ENCODE data around the gene VSTM2L.

The VSTM2L gene

DNA sequence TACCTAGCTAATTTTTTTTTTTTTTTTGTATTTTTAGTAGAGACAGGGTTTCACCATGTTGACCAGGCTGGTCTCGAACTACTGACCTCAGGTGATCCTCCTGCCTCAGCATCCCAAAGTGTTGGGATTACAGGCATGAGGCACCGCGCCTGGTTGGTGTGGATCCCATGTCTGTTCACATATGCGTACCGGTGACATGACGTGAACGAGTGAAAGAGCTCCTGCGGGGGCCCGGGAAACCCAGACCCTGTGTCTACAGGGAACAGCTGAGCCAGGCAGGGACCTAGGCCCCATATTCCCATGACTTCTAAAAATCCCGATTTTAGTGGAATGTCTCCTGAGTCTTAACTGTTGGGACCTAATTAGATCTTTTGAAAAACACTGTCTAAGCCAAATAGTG is 33.1 kb downstream of the VSTM2L start:
- H3K27ac ChIP-seq (ENCODE audit: low read depth, low read length, poor library complexity, severe bottlenecking), result no peak overlapping the region
- H3K9ac ChIP-seq (ENCODE audit: low read length), result no peak overlapping the region
- H3K4me1 ChIP-seq (ENCODE audit: insufficient read depth, low read length, severe bottlenecking), result no peaks in the 10 kb centered on the region
- H3F3A ChIP-seq (ENCODE audit: insufficient read depth, low read length), result no peaks in the 10 kb centered on the region
- no peak overlapping the region for H3K4me3 ChIP-seq (ENCODE audit: low read depth, low read length, poor library complexity, severe bottlenecking)
- H3K27me3 ChIP-seq (ENCODE audit: insufficient read depth, low read length), result 0 out of 2 replicates have a peak, but pooled peaks cover 6% of the 10 kb centered on the region
- H2AFZ ChIP-seq (ENCODE audit: low read length), result no peak overlapping the region
- H4K20me1 ChIP-seq (ENCODE audit: insufficient read depth, low read length), result no peaks in the 10 kb centered on the region
- no peak for TF ChIP-seq EZH2 (IDR thresholded peaks at IDR 0.05; ENCODE audit: borderline replicate concordance, low read length)
- TF ChIP-seq, protein P1, sequence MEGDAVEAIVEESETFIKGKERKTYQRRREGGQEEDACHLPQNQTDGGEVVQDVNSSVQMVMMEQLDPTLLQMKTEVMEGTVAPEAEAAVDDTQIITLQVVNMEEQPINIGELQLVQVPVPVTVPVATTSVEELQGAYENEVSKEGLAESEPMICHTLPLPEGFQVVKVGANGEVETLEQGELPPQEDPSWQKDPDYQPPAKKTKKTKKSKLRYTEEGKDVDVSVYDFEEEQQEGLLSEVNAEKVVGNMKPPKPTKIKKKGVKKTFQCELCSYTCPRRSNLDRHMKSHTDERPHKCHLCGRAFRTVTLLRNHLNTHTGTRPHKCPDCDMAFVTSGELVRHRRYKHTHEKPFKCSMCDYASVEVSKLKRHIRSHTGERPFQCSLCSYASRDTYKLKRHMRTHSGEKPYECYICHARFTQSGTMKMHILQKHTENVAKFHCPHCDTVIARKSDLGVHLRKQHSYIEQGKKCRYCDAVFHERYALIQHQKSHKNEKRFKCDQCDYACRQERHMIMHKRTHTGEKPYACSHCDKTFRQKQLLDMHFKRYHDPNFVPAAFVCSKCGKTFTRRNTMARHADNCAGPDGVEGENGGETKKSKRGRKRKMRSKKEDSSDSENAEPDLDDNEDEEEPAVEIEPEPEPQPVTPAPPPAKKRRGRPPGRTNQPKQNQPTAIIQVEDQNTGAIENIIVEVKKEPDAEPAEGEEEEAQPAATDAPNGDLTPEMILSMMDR (IDR thresholded peaks at IDR 0.05; ENCODE audit: low read length), result no peak
- no peak overlapping the region for H3K4me2 ChIP-seq (ENCODE audit: low read length)
- no peaks in the 10 kb centered on the region for H3K79me2 ChIP-seq (ENCODE audit: insufficient read depth, low read length)
- H3K9me2 ChIP-seq (ENCODE audit: low read depth, low read length), result no peaks in the 10 kb centered on the region
- no peaks in the 10 kb centered on the region for H3K36me3 ChIP-seq (ENCODE audit: insufficient read depth, low read length)
- H3K9me3 ChIP-seq (ENCODE audit: low read length), result no peaks in the 10 kb centered on the region

- H3K36me3 ChIP-seq (ENCODE audit: insufficient read depth, low read length), result no peaks in the 10 kb centered on the region
- no peaks in the 10 kb centered on the region for H3K9me3 ChIP-seq (ENCODE audit: low read length)
- H4K20me1 ChIP-seq (ENCODE audit: insufficient read depth, low read length), result no peaks in the 10 kb centered on the region
- H3K9me2 ChIP-seq (ENCODE audit: low read depth, low read length), result no peaks in the 10 kb centered on the region
- no peaks in the 10 kb centered on the region for H3F3A ChIP-seq (ENCODE audit: insufficient read depth, low read length)
- no peak overlapping the region for H3K27ac ChIP-seq (ENCODE audit: low read depth, low read length, poor library complexity, severe bottlenecking)
- H3K27me3 ChIP-seq (ENCODE audit: insufficient read depth, low read length), result peaks cover 6% of the 10 kb centered on the region; the same call in 1 of the 2 replicates
- no peak overlapping the region for H3K4me3 ChIP-seq (ENCODE audit: low read depth, low read length, poor library complexity, severe bottlenecking)
- H3K9ac ChIP-seq (ENCODE audit: low read length), result no peak overlapping the region
- no peak overlapping the region for H3K4me2 ChIP-seq (ENCODE audit: low read length)
- no peak overlapping the region for H2AFZ ChIP-seq (ENCODE audit: low read length)
- TF ChIP-seq, protein P1 (IDR thresholded peaks at IDR 0.05; ENCODE audit: low read length), result no peak
- no peak for TF ChIP-seq EZH2 (IDR thresholded peaks at IDR 0.05; ENCODE audit: borderline replicate concordance, low read length)
- H3K4me1 ChIP-seq (ENCODE audit: insufficient read depth, low read length, severe bottlenecking), result no peaks in the 10 kb centered on the region
- no peaks in the 10 kb centered on the region for H3K79me2 ChIP-seq (ENCODE audit: insufficient read depth, low read length)
Measured at GRCh38 chr20:37936451-37936850, 33.5 kb downstream of the VSTM2L start.

- no peaks in the 10 kb centered on the region for H3K9me2 ChIP-seq (ENCODE audit: low read depth, low read length)
- H3K9me3 ChIP-seq (ENCODE audit: low read length), result no peaks in the 10 kb centered on the region
- no peak overlapping the region for H2AFZ ChIP-seq (ENCODE audit: low read length)
- no peaks in the 10 kb centered on the region for H4K20me1 ChIP-seq (ENCODE audit: insufficient read depth, low read length)
- H3K4me3 ChIP-seq (ENCODE audit: low read depth, low read length, poor library complexity, severe bottlenecking), result no peak overlapping the region
- H3K4me2 ChIP-seq (ENCODE audit: low read length), result no peak overlapping the region
- no peak overlapping the region for H3K27ac ChIP-seq (ENCODE audit: low read depth, low read length, poor library complexity, severe bottlenecking)
- H3K4me1 ChIP-seq (ENCODE audit: insufficient read depth, low read length, severe bottlenecking), result no peaks in the 10 kb centered on the region
- H3K36me3 ChIP-seq (ENCODE audit: insufficient read depth, low read length), result no peaks in the 10 kb centered on the region
- no peaks in the 10 kb centered on the region for H3K79me2 ChIP-seq (ENCODE audit: insufficient read depth, low read length)
- H3K27me3 ChIP-seq (ENCODE audit: insufficient read depth, low read length), result no peaks in the 10 kb centered on the region; the same call in 1 of the 2 replicates
- no peaks in the 10 kb centered on the region for H3F3A ChIP-seq (ENCODE audit: insufficient read depth, low read length)
- TF ChIP-seq EZH2 (IDR thresholded peaks at IDR 0.05; ENCODE audit: borderline replicate concordance, low read length), result no peak
- TF ChIP-seq, protein P1 (IDR thresholded peaks at IDR 0.05; ENCODE audit: low read length), result no peak
- no peak overlapping the region for H3K9ac ChIP-seq (ENCODE audit: low read length)
Measured at GRCh38 chr20:37937686-37938085, 34.8 kb downstream of the VSTM2L start.

Measured in OCI-LY1 (cell line).